ENCODE results near the gene GID8.
A peak's percentile ranks its signal among the peaks of the same experiment; 100 is the strongest.

The GID8 gene

DNA sequence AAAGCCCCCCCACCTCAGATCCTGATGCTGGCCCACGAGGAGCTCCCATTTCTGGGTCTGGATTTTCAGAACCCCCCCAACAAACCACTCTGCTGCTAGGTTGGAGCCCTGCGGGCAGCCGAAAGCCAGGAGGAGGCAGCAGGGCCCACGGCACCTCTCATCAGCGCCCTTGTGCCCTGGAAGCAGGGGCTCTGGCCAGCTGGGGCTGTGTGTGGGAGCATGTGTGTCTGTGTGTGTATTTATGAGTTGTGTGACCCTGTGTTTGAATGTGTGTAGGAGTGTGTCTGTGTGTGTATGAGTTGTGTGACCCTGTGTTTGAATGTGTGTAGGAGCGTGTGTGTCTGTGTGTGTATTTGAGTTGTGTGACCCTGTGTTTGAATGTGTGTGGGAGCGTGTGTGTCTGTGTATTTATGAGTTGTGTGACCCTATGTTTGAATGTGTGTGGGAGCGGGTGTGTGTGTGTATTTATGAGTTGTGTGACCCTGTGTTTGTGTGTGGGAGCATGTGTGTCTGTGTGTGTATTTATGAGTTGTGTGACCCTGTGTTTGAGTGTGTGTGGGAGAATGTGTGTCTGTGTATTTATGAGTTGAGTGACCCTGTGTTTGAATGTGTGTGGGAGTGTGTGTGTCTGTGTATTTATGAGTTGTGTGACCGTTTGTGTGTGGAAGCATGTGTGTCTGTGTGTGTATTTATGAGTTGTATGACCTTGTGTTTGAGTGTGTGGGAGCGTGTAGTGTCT, 33.4 kb downstream of the GID8 start:
- no peak for DNase-seq

GRCh38 chr20:62971950-62972844, 34.2 kb downstream of the GID8 start:
- peak; percentile 81 for DNase-seq

GRCh38 chr20:62972845-62973745, 35.1 kb downstream of the GID8 start:
- DNase-seq, result no peak

DNA sequence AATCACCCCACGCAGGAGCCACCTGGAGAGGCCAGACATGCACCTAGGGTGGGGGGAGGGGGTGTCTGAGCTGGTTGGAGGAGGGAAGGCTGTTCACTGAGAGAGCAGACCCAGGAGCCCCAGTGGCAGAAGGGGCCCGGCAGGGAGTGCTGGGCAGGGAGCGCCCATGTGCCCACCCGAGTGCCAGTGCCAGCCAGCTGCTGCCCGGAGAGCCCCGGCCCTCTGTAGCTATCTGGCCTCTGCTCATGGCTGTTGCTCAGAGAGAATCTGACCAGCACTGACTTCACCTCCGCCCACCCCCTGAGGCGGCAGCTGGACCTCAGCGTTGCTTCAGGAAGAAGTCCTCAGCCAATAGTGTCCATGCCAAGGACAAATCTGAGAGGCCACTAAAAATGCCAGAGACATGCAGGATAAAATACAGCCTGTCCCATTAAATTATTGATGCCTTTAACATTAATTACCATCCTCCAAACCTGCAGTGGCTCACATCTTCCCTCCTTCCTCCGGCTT, 37.4 kb downstream of the GID8 start:
- no peak for DNase-seq

DNA sequence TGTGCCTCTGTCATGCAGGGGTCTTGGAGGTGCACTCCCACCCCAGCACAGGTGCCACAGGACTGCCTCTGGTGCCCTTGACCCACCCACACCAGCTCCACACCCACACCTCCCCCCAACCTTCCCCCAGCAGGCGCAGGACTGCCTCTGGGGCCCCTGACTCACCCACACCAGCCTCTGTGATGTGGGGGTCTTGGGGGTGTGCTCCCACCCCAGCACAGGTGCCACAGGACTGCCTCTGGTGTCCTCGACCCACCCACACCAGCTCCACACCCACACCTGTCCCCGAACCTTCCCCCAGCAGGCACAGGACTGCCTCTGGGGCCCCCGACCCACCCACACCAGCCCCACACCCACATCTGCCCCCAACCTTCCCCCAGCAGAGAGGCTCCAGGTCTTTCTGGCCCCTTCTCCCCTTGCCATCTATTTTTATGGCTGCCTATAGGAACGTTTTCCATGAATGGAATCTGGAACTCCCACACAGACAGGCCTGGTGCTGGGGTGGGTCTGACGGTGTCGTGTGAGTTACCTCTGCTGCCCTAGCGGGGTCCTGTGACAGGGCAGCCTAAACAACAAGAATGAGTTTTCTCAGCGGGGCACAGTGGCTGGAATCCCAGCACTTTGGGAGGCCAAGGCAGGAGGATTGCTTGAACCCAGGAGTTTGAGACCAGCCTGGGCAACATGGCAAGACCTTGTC, 38.0 kb downstream of the GID8 start:
- no peak for DNase-seq

DNA sequence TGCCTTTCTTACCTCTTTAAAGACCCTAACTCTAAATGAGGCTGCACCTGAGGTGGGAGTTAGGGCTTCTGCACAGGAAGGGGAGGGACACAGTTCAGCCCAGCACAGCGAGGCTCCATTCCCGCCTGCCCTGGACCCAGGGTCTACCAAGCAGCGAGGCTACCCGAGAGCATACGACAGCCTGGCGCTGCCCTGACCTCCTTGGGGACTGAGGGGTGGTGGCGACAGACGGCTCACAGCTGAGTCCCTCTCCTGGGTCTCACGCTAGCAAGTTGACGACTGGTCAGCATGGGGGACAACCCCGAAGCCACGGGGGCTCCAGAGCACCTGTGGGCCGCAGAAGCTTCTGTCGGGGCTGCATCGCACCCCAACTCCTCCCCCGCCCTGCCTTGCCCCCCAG, 38.9 kb downstream of the GID8 start:
- DNase-seq, result no peak

- peak; percentile 80 for DNase-seq
Measured at GRCh38 chr20:62977613-62978560, 39.9 kb downstream of the GID8 start.

DNA sequence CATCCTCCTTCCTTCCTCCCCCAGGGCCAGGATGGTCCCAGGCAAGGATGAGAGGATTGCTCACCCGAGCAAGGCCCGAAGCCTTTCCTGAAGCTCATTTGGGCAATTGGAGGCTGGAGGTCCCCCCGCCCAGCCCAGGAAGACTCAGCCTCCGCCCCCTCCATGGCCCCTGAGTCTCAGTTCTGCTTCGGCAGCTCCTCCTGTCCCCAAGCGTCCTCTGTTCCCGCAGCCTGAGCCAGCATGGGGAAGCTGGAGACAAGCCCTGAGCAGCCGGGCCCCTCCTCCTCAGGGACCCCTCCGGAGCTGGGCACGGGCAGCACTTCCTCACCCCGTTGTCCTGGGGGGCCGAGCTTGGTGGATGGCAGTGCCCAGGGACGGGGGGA, 40.6 kb downstream of the GID8 start:
- DNase-seq, result no peak

DNA sequence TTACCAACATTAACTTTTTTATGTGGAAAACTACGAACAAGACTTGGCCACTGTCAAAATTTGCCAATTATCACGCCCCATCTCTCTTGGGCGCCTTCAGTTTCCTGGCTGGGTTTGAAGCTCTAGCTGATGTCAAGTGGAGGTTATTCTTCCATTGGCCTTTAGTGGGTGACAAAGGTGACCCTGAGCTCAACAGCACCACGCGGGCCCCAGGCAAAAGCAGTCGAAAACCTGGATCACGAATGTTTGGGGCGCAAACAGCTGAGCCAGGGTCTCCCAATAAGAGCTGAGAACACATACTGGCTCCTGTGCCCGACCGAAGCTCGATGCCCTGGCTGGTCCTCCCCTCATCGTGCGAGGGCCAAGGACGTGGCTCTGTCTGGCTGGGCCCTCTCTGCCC, 41.4 kb downstream of the GID8 start:
- no peak for DNase-seq

DNA sequence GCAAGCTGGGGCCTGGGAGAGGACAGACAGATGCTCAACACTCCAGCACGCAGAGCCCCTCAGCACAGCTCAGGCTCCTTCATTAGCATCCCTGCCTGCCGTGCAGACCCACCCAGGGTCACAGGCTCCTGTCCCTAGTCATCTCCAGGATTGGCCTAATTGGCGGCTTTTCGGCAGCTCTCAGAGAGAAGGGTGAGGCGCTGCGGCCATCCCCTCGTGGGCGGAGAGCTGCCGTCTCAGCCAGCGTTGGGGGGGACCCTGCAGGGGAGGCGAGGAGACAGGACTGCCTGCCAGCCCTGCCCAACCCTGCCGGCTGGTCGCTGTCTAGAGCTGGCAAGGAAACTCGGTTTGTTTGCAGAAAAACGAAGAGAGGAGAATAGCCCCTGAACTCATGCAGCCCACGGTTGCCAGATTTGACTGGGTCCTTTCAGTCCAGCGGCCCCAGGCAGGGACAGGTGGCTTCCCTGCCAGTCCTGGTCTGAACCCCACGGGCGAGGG, 42.0 kb downstream of the GID8 start:
- DNase-seq, result no peak

- no peak for DNase-seq
Measured at GRCh38 chr20:62980380-62980960, 42.5 kb downstream of the GID8 start.

- peak; percentile 37 for DNase-seq
Measured at GRCh38 chr20:62980970-62981369, 43.0 kb downstream of the GID8 start.

DNA sequence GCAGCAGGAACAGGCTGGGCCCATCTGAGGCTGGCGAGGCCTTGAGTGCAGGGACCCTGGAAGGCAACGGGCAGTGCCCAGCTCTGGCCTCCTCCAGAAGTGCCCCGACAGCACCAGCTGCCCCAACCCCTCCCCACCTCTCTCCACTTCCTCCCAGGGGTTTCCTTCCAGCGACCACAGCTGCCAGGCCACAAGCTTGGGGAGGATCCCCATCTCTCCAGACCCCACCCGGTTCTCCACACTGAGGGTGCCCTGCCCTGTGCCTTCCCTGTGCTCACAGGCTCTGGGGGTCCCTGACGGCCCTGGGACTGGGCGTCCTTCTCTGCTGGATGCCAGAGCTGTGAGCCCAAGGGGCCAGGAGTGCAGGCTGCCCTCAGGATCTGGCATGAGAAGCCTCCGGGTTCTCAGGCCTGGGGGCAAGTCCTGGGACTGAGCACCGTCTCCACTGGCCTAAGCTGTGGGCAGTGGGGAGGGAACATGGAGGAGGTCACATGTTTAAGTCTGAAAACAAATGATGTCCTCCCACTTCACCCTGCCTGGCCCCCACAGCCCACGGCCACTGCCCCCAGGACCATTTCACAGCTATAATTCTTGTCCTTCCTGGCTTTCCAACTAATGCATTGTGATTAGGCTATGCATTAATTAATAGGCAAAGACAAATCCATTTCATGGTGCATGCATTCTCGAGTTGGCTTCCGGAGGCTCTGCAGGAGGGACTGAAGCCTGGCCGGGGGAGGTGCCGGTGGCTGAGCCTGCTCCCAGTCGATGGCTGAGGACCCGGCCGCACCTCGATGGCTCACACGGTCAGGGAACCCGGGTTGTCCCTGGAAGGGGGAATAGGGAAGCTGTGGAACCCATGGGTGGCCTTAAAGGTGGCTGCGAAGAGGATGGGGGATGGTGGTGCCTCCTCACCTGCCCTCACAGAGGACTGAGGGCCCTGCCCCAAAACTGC, 44.5 kb downstream of the GID8 start:
- DNase-seq, result no peak

DNA sequence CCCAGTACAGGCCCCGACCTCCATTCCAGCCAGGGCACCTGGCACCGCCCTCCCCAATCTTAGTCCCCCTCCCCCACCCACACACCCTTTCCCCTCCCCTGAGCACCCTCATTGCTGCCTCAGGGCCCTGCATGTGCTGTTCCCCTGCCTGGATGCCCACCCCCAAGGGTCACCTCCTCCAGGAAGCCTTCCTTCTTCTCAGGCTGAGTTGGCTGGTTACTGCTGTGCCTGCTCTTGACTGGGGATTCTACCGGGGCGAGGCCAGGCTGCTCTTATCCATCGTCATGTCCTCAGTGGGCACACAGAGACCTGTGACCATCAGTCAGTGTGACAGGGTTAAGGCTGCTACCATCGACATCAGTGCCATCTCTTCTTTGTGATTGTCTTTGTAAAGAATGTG, 45.3 kb downstream of the GID8 start:
- no peak for DNase-seq

- no peak for DNase-seq
Measured at GRCh38 chr20:62984666-62985443, 46.9 kb downstream of the GID8 start.

DNA sequence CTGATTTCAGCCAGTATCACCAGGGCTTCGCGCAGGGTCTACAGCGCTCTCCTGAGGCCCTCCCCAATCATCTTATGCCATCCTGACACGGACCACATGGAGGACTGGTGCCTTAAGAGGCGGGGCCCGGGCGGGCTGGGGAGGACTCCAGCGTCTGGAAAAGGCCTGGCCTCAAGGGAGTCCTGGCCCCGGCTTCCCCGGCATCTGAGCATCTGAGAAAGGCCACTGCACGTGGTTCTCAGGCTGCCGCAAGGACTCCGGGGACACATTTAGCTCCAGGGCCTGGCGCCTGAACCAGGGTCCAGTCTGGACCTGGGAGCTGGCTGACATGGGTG, 47.5 kb downstream of the GID8 start:
- no peak for DNase-seq

GRCh38 chr20:62986257-62986800, 48.4 kb downstream of the GID8 start:
- no peak for DNase-seq

GRCh38 chr20:62987114-62987513, 49.2 kb downstream of the GID8 start:
- DNase-seq, result no peak

All from T-helper 9 cell (primary cell).